Natural killer cell (primary cell): ENCODE data around the gene KDM6B. TPM values are rescaled to one million over a fixed set of nuclear protein-coding genes. Genes with fewer than 3 reads are reported as not detected.
A peak's percentile ranks its signal among the peaks of the same experiment; 100 is the strongest.

ENCODE experiments used
- ATAC-seq, 3 donors: fragments of 150-1000 bp in 2 of 3; fragments of 200-7000 bp in 1 of 3; cut with Tn5 transposase; 1 replicate in 1 of 3; 2 replicates in 2 of 3; pipeline ENCODE4 v1.10.0; 2021; ENCODE audit warnings: mild to moderate bottlenecking in 2 of 3, moderate library complexity in 2 of 3
- DNase-seq, 2 donors: peaks; one replicate each; pipeline versions ENCODE4 v3.0.0 to v3.0.0-alpha.2; 2013 to 2021; ENCODE audit warnings: mixed read lengths in 1 of 2
- H3K27ac ChIP-seq: one replicate; pipeline ENCODE4 v1.5.1; 2013; ENCODE audit warnings: mild to moderate bottlenecking, low read length
- H3K27me3 ChIP-seq: one replicate; pipeline ENCODE4 v1.6.1; 2013; ENCODE audit warnings: low read length; ENCODE audit not compliant: control insufficient read depth, insufficient read depth
- H3K36me3 ChIP-seq: one replicate; pipeline ENCODE4 v1.6.1; 2013; ENCODE audit warnings: low read length; ENCODE audit not compliant: control insufficient read depth, insufficient read depth
- H3K4me1 ChIP-seq: one replicate; pipeline ENCODE4 v1.6.1; 2013; ENCODE audit warnings: low read length; ENCODE audit not compliant: control insufficient read depth, insufficient read depth
- H3K4me3 ChIP-seq: one replicate; pipeline ENCODE4 v1.5.1; 2013; ENCODE audit warnings: low read length
- H3K9me3 ChIP-seq: one replicate; pipeline ENCODE4 v1.6.1; 2013; ENCODE audit warnings: low read length; ENCODE audit not compliant: control insufficient read depth, insufficient read depth
- H3K27ac Mint-ChIP-seq, 2 donors: one replicate each; pipeline ENCODE4 v1.8.0; 2022; ENCODE audit warnings: mild to moderate bottlenecking in 2 of 2, mixed read lengths in 2 of 2, moderate library complexity in 1 of 2
- H3K27me3 Mint-ChIP-seq, 2 donors: one replicate each; pipeline ENCODE4 v1.8.0; 2022; ENCODE audit warnings: low read depth in 2 of 2, mixed read lengths in 2 of 2
- H3K36me3 Mint-ChIP-seq: one replicate; pipeline ENCODE4 v1.8.0; 2022; ENCODE audit warnings: mixed read lengths
- H3K4me1 Mint-ChIP-seq, 2 donors: one replicate each; pipeline ENCODE4 v1.8.0; 2022; ENCODE audit warnings: mixed read lengths in 2 of 2
- H3K4me3 Mint-ChIP-seq: one replicate; pipeline ENCODE4 v1.8.0; 2022; ENCODE audit warnings: mild to moderate bottlenecking, moderate library complexity, mixed read lengths
- H3K9me3 Mint-ChIP-seq, 2 donors: one replicate each; pipeline ENCODE4 v1.8.0; 2022; ENCODE audit warnings: mixed read lengths in 2 of 2
- WGBS: methylation state at CpG from one replicate; pipeline ENCODE4 v1.1.7; 2013; ENCODE audit warnings: missing lambda C conversion rate; ENCODE audit not compliant: insufficient coverage; 5-methylcytosine and 5-hydroxymethylcytosine counted together
- intact Hi-C: fragments of 100-400 bp; cut with micrococcal nuclease; formaldehyde crosslinking; loops from one replicate; pipeline ENCODE4 v1.14.2; 2022
- total RNA-seq, 4 donors: library from RNA; stranded (reverse); fragments of 120-200 nt in 1 of 4; gene quantifications; one replicate each; pipeline versions ENCODE4 v1.2.3 to v1.2.4, GENCODE V29; 2013 to 2022
- TF ChIP-seq, protein P1 (sequence below): fragments of 200-600 bp; IDR thresholded peaks from one replicate; pipeline ENCODE4 v1.8.0; 2022; ENCODE audit warnings: antibody characterized with exemption

The KDM6B gene
- total RNA-seq, 3 donors from 2014 or later (not counting 1 experiment from before 2014, with no cell fraction given): 104 to 165 (median 149) TPM

DNA sequence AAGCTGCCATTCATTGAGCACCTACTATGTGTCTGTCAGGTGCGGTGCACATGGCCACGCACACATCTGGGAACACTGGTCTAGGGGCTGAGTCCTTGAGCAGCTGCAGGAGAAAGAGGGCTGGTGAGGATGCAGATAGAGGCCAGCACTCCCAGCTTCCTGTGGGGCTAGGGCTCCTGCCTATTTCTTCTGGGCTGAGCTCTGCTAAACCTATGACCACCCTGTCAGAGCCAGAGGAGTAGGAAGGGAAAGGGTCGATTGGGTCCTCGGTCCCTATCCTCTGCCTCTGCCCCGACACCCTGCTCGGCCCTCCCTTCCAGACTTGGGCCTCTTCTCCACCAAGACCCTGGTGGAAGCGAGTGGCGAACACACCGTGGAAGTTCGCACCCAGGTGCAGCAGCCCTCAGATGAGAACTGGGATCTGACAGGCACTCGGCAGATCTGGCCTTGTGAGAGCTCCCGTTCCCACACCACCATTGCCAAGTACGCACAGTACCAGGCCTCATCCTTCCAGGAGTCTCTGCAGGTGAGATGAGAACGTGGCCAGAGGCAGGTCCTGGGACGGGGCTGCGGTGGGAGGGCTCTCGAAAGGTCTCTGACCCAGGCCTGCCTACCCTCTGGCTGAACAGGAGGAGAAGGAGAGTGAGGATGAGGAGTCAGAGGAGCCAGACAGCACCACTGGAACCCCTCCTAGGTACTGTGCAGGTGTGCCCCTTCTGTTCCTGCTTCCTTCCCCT lies 16.9 kb downstream of the KDM6B start:
- H3K36me3 ChIP-seq: peaks cover 11% of the 10 kb centered on the region
- H3K4me1 ChIP-seq: peaks cover 27% of the 10 kb centered on the region
- DNase-seq (no peak), ATAC-seq (peak in 1 of 3 donors; percentile 1)
- Mint-ChIP-seq H3K27me3 (no peaks in the 10 kb centered on the region), H3K27ac (peak overlapping the region; percentile 74 to 83), H3K9me3 (no peaks in the 10 kb centered on the region), H3K4me3 (peak overlapping the region; percentile 67), H3K36me3 (no peaks in the 10 kb centered on the region), H3K4me1 (peaks cover 12 to 28% of the 10 kb centered on the region in 2 donors)
- intact Hi-C loops: loop anchor here (1.0 to 10.0 kb wide), 2 partner anchors 29 to 106 kb away; no protein-coding TSS in a partner anchor
- peak overlapping the region; percentile 22 for H3K27ac ChIP-seq
- H3K27me3 ChIP-seq: no peaks in the 10 kb centered on the region
- TF ChIP-seq, protein P1, sequence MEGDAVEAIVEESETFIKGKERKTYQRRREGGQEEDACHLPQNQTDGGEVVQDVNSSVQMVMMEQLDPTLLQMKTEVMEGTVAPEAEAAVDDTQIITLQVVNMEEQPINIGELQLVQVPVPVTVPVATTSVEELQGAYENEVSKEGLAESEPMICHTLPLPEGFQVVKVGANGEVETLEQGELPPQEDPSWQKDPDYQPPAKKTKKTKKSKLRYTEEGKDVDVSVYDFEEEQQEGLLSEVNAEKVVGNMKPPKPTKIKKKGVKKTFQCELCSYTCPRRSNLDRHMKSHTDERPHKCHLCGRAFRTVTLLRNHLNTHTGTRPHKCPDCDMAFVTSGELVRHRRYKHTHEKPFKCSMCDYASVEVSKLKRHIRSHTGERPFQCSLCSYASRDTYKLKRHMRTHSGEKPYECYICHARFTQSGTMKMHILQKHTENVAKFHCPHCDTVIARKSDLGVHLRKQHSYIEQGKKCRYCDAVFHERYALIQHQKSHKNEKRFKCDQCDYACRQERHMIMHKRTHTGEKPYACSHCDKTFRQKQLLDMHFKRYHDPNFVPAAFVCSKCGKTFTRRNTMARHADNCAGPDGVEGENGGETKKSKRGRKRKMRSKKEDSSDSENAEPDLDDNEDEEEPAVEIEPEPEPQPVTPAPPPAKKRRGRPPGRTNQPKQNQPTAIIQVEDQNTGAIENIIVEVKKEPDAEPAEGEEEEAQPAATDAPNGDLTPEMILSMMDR: no peak
- no peak overlapping the region for H3K4me3 ChIP-seq
- WGBS: 92% methylated on average over 17 of the region's 17 CpGs
- no peaks in the 10 kb centered on the region for H3K9me3 ChIP-seq

DNA sequence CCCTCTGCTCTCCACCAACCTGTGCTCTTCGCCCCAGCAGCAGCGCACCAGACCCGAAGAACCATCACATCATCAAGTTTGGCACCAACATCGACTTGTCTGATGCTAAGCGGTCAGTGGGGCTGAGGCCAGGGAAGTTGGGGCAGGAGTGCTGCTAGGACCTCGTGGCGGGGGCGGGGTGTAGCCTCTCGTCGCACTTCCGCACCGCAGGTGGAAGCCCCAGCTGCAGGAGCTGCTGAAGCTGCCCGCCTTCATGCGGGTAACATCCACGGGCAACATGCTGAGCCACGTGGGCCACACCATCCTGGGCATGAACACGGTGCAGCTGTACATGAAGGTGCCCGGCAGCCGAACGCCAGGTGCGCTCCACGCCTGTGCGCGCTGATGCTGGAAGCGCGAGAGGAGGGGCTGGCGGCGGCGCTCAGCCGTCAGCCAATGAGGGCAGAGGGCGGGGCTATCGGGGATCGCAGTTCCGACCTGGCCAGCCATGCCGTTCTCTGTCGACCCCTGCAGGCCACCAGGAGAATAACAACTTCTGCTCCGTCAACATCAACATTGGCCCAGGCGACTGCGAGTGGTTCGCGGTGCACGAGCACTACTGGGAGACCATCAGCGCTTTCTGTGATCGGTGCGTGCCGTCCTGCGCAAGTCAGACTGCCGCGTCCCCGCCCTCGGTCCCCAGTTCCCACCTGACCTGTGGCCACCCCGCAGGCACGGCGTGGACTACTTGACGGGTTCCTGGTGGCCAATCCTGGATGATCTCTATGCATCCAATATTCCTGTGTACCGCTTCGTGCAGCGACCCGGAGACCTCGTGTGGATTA lies 17.6 kb downstream of the KDM6B start:
- Histone ChIP-seq H3K27ac (peak overlapping the region; percentile 22), H3K27me3 (no peaks in the 10 kb centered on the region), H3K9me3 (no peaks in the 10 kb centered on the region), H3K4me3 (peak overlapping the region; percentile 34), H3K4me1 (peaks cover 35% of the 10 kb centered on the region), H3K36me3 (peaks cover 9% of the 10 kb centered on the region)
- TF ChIP-seq, protein P1: peak; percentile 98
- Mint-ChIP-seq H3K36me3 (no peaks in the 10 kb centered on the region), H3K27me3 (no peaks in the 10 kb centered on the region), H3K27ac (peak overlapping the region; percentile 74 to 83), H3K4me3 (peak overlapping the region; percentile 67), H3K9me3 (no peaks in the 10 kb centered on the region), H3K4me1 (peaks cover 12 to 24% of the 10 kb centered on the region in 2 donors)
- ATAC-seq (peak; percentile 72 to 93 (median 87)), DNase-seq (peak; percentile 94 to 99)
- intact Hi-C loops: loop anchor here (1.0 to 10.0 kb wide), 2 partner anchors 29 to 107 kb away; no protein-coding TSS in a partner anchor
- 28% methylated on average over 60 of the region's 60 CpGs for WGBS

DNA sequence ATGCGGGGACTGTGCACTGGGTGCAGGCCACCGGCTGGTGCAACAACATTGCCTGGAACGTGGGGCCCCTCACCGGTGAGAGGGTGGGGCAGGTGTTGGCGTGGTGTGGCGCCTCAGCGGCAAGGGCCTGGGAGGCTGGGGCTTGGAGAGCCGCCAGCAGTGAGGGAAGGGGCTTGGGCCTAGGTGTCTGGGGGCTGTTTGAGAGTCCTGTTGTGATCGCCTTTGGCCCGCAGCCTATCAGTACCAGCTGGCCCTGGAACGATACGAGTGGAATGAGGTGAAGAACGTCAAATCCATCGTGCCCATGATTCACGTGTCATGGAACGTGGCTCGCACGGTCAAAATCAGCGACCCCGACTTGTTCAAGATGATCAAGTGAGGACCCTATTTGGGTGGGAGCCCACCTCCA lies 18.2 kb downstream of the KDM6B start:
- DNase-seq (no peak), ATAC-seq (no peak)
- Mint-ChIP-seq H3K4me3 (peak overlapping the region; percentile 67), H3K27me3 (no peaks in the 10 kb centered on the region), H3K36me3 (no peaks in the 10 kb centered on the region), H3K9me3 (no peaks in the 10 kb centered on the region), H3K4me1 (peaks cover 12 to 18% of the 10 kb centered on the region in 2 donors), H3K27ac (peak overlapping the region; percentile 74 to 83)
- Histone ChIP-seq H3K36me3 (peaks cover 9% of the 10 kb centered on the region), H3K4me1 (peaks cover 38% of the 10 kb centered on the region), H3K9me3 (no peaks in the 10 kb centered on the region), H3K4me3 (no peak overlapping the region), H3K27ac (no peak overlapping the region), H3K27me3 (no peaks in the 10 kb centered on the region)
- TF ChIP-seq, protein P1: no peak
- WGBS: 74% methylated on average over 20 of the region's 20 CpGs
- intact Hi-C loops: loop anchor here (10.0 kb wide), 1 partner anchor 107 kb away; no protein-coding TSS in a partner anchor
